Measurements from ENCODE around the gene TCOF1.

- TF ChIP-seq EZH2 (IDR thresholded peaks at IDR 0.05; ENCODE audit: borderline replicate concordance, low read length) (no peak), CTCF (IDR thresholded peaks at IDR 0.05; ENCODE audit: low read length) (no peak)
Measured at GRCh38 chr5:150400316-150401075, 43.0 kb downstream of the TCOF1 start.

Measured in OCI-LY1 (cell line).